ENCODE measurements around the gene LEKR1. TPM values are rescaled to one million over a fixed set of nuclear protein-coding genes. Genes with fewer than 3 reads are reported as not detected.

LEKR1 gene
- 1 to 10 TPM in 1 of 4 donors, under 1 TPM in 2, not detected in 1; 0.22 to 1.3 (median 0.34) TPM for total RNA-seq

DNA sequence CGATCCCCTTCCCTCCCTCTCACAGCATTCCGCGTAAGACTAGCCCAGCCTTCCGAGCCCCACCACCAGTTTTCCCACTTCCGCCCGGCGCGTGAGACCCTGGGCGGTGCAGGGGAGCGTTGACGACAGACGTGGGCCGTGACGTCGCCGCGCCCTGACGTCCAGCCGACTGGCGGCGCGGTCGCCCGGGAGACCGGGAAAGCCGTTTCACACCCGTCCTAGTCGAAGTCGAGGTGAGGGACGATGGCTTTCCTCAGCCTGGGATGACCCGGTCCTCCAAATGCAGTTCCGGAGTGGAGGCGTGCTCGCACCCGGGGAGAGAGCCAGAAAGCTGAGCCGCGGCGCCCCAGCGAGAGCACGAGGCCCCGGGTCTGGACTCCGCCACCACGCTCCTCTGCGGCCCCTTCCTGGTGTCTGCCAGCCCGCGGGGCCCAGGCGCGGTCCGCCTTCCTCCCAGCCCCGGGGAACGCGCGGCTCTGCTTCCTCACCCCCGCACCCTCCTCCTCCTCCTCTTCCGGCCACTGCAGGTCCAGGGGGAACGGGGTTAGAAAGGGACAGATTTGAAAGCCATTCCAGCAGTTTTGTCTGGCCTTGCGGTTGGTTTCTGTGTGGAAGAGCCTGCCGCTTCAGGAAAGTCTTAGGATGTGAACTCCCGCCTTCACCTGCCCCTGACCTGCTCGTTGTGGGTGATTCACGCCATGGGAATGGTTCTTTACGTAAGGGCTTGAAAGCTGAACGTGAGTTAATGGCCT is at the start of gene LEKR1:
TSS of gene LEKR1 (plus strand) at position 210 of the 752 bp plus-strand sequence. CDS start 2,977 bp downstream, outside the sequence.
- TF ChIP-seq, protein P1, sequence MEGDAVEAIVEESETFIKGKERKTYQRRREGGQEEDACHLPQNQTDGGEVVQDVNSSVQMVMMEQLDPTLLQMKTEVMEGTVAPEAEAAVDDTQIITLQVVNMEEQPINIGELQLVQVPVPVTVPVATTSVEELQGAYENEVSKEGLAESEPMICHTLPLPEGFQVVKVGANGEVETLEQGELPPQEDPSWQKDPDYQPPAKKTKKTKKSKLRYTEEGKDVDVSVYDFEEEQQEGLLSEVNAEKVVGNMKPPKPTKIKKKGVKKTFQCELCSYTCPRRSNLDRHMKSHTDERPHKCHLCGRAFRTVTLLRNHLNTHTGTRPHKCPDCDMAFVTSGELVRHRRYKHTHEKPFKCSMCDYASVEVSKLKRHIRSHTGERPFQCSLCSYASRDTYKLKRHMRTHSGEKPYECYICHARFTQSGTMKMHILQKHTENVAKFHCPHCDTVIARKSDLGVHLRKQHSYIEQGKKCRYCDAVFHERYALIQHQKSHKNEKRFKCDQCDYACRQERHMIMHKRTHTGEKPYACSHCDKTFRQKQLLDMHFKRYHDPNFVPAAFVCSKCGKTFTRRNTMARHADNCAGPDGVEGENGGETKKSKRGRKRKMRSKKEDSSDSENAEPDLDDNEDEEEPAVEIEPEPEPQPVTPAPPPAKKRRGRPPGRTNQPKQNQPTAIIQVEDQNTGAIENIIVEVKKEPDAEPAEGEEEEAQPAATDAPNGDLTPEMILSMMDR (IDR thresholded peaks at IDR 0.05; ENCODE audit: low read depth), result no peak

DNA sequence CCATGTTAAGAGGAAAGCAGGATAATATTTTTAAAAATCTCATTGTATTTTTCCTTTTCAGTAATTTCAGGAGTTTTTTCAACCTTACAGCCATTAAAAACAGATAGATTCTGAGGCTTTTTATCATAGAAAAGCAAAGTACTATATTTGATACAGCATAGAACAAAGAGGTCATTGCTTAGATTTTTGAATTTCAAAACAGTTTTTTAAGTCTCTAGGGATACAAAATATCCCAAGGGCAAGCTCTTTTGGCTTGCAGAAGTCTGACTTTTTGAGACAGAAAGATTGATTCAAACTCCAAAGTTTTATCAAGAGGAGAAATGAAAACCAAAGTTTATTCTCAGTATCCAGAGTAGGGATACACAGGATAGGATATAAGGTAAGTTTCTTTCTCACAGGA is 49.3 kb upstream of the LEKR1 start:
- TF ChIP-seq, protein P1 (IDR thresholded peaks at IDR 0.05; ENCODE audit: low read depth), result no peak

DNA sequence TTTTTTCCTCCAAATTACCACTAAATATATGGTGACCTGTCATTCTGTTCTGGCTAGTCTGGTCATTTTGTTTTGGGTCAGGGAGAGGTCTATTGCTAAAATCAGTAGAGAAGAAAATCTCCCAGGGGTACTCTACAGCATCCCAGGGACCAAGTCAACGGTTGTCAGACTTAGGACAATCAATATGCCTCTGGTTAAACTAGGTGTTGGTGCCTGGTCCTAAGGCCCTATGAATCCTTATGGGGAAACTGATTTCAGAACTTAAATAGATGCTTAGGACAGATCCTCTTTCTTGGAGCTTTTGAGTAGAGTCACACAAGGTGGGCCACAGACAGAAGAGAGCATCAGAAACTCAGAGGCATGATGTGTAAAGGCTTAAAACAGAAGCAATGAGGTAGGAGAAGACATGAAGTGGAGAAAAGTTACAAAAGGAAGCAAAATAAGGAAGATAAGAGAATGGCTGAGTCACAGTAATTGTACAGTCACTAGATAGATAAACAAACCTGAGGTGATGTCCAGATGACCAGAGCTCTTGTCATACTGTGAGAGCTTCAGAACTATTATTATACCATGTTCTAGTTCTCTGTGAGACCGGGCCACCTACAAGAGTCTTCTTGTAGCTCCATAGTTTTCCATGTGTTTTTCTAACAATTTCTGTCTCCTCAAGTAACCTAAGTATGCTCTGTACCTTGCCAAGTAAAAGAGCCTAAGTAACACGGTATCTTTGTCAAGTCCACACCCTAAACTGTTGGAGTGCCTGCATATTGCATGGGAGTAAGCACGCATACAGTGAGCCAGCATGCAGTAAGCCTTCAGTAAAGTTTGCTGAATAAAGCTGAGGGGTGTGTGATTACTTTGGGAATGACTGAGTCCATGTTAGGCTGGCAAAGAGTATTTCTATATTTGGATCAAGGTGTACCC is 44.6 kb upstream of the LEKR1 start:
- TF ChIP-seq, protein P1 (IDR thresholded peaks at IDR 0.05; ENCODE audit: low read depth), result no peak

DNA sequence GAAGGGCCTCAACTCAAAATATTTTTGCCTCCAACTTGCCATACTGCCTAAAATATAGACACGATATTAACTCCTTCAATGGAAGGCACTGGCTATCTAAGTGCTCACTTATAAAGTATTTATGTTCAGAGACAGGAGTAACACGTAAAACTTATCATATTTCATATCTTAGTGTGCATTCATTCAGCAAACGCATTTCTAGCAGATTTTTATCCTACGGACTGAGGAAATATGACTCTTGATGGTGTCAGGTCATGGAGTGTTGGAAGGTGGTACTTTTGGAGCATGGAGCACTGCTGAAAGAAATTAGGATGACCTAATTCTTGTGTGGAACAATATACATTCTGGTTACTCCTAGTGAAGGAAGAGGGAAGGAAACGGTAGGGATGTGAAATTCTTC is 43.8 kb upstream of the LEKR1 start:
- TF ChIP-seq, protein P1 (IDR thresholded peaks at IDR 0.05; ENCODE audit: low read depth), result no peak

DNA sequence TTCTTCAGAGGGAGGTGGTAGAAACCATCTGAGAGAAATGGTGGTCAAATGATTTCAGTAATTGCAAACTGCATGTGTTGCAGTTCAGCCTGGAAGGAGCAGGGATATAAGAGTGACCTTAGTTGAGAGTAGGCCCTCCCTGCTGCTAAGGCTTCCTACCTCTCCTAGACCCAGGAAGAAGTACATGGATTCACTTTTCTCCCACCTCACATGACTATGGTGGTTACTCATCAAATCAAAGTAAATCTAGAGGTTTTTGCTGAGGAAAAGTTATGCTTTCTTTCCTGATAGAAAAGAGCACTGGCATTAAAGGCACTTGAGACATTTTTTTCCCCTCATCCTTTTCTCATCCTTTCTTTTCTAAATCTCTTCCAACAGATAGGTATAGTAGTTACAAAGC is 43.2 kb upstream of the LEKR1 start:
- TF ChIP-seq, protein P1 (IDR thresholded peaks at IDR 0.05; ENCODE audit: low read depth), result no peak

DNA sequence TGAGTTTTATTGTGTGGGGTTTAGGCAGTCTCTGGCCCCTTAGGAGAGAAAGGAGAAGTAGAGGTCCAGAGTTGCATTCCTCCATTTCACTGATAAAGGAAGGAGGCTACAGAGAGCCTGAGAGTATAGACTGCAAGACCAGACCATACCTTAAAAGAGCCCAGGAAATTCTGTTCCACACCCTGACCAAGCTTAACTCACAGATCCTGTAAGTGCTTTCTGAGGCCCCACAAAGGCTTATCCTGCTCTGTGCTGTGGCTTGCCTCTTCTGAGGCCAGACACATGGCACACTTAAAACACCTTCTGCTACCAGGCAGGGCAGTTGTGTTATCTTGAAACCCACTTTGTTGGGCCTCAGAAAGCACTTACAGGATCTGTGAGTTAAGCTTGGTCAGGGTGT is 39.2 kb upstream of the LEKR1 start:
- TF ChIP-seq, protein P1 (IDR thresholded peaks at IDR 0.05; ENCODE audit: low read depth), result no peak
